ENCODE results near the gene ITGB3. TPM values are rescaled to one million over a fixed set of nuclear protein-coding genes. Genes with fewer than 3 reads are reported as not detected.

Gene ITGB3
- total RNA-seq, 1 experiment from 2014 or later: 0.48 TPM

GRCh38 chr17:47298712-47299111 lies 45.1 kb downstream of the ITGB3 start:
- ChIA-PET CTCF (no interaction called here), POLR2A (no interaction called here)
- BruUV-seq (replicated peaks): no TSS peak
- Mint-ChIP-seq H3K27ac (ENCODE audit: unreplicated experiment) (no peak overlapping the region), H3K27me3 (ENCODE audit: insufficient read depth, unreplicated experiment) (no peaks in the 10 kb centered on the region), H3K4me1 (ENCODE audit: low read depth, unreplicated experiment) (no peaks in the 10 kb centered on the region), H3K36me3 (ENCODE audit: insufficient read depth, unreplicated experiment) (no peaks in the 10 kb centered on the region), H3K9me3 (ENCODE audit: unreplicated experiment) (no peaks in the 10 kb centered on the region), H3K4me3 (ENCODE audit: unreplicated experiment) (no peak overlapping the region)
- DNase-seq: no peak
- intact Hi-C loops (cut with micrococcal nuclease; ENCODE audit: unreplicated experiment): no loop called here
- Histone ChIP-seq H3K4me1 (no peaks in the 10 kb centered on the region), H3K4me3 (ENCODE audit: low read depth, low read length) (no peak overlapping the region), H3K36me3 (ENCODE audit: control insufficient read depth, insufficient read depth, low read length) (no peaks in the 10 kb centered on the region), H3K9me3 (no peaks in the 10 kb centered on the region), H3K27me3 (replicated peaks; ENCODE audit: control insufficient read depth, insufficient read depth, low read length) (no peaks in the 10 kb centered on the region)
- TF ChIP-seq, protein P1, sequence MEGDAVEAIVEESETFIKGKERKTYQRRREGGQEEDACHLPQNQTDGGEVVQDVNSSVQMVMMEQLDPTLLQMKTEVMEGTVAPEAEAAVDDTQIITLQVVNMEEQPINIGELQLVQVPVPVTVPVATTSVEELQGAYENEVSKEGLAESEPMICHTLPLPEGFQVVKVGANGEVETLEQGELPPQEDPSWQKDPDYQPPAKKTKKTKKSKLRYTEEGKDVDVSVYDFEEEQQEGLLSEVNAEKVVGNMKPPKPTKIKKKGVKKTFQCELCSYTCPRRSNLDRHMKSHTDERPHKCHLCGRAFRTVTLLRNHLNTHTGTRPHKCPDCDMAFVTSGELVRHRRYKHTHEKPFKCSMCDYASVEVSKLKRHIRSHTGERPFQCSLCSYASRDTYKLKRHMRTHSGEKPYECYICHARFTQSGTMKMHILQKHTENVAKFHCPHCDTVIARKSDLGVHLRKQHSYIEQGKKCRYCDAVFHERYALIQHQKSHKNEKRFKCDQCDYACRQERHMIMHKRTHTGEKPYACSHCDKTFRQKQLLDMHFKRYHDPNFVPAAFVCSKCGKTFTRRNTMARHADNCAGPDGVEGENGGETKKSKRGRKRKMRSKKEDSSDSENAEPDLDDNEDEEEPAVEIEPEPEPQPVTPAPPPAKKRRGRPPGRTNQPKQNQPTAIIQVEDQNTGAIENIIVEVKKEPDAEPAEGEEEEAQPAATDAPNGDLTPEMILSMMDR (IDR thresholded peaks at IDR 0.05; ENCODE audit: insufficient read depth in 1 of 2, low read depth in 1 of 2, low read length in 1 of 2, severe bottlenecking in 1 of 2, unreplicated experiment in 1 of 2): no peak

DNA sequence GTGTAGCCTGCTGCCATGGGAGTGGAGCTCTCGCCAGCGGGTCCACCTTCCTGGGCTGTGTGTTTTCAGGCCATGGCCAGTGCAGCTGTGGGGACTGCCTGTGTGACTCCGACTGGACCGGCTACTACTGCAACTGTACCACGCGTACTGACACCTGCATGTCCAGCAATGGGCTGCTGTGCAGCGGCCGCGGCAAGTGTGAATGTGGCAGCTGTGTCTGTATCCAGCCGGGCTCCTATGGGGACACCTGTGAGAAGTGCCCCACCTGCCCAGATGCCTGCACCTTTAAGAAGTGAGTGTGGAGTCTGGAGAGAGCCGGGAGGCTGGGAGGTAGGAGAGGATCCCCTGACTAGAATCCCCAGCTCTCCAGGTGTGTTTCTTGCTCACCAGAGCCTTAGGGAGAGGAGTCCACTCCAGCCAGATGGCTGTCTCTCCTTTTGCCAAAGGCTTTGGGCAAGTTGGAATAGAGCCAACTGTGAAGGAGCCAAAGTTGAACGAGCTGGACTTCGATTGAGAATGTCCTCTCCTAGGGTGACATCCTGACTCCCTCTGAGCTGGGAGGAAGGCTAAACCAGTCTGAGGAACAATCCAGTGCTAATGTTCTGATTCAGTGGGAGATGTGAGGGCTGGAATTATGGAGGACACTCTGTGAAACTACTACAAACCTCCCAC lies 45.7 kb downstream of the ITGB3 start:
- H3K36me3 ChIP-seq (ENCODE audit: control insufficient read depth, insufficient read depth, low read length): no peaks in the 10 kb centered on the region
- TF ChIP-seq, protein P1 (IDR thresholded peaks at IDR 0.05; ENCODE audit: insufficient read depth in 1 of 2, low read depth in 1 of 2, low read length in 1 of 2, severe bottlenecking in 1 of 2, unreplicated experiment in 1 of 2): no peak
- no peaks in the 10 kb centered on the region for H3K9me3 Mint-ChIP-seq (ENCODE audit: unreplicated experiment)
- DNase-seq: no peak
- BruUV-seq (replicated peaks): no TSS peak
- H3K27me3 Mint-ChIP-seq (ENCODE audit: insufficient read depth, unreplicated experiment): no peaks in the 10 kb centered on the region
- H3K36me3 Mint-ChIP-seq (ENCODE audit: insufficient read depth, unreplicated experiment): no peaks in the 10 kb centered on the region
- no peaks in the 10 kb centered on the region for H3K27me3 ChIP-seq (replicated peaks; ENCODE audit: control insufficient read depth, insufficient read depth, low read length)
- no peak overlapping the region for H3K27ac Mint-ChIP-seq (ENCODE audit: unreplicated experiment)
- intact Hi-C loops (cut with micrococcal nuclease; ENCODE audit: unreplicated experiment): no loop called here
- ChIA-PET POLR2A (no interaction called here), CTCF (no interaction called here)
- H3K4me1 ChIP-seq: no peaks in the 10 kb centered on the region
- H3K4me3 ChIP-seq (ENCODE audit: low read depth, low read length): no peak overlapping the region
- H3K9me3 ChIP-seq: no peaks in the 10 kb centered on the region
- no peak overlapping the region for H3K4me3 Mint-ChIP-seq (ENCODE audit: unreplicated experiment)
- H3K4me1 Mint-ChIP-seq (ENCODE audit: low read depth, unreplicated experiment): no peaks in the 10 kb centered on the region

GRCh38 chr17:47300718-47301117 lies 47.1 kb downstream of the ITGB3 start:
- Mint-ChIP-seq H3K4me3 (ENCODE audit: unreplicated experiment) (no peak overlapping the region), H3K36me3 (ENCODE audit: insufficient read depth, unreplicated experiment) (no peaks in the 10 kb centered on the region), H3K27me3 (ENCODE audit: insufficient read depth, unreplicated experiment) (no peaks in the 10 kb centered on the region), H3K9me3 (ENCODE audit: unreplicated experiment) (no peaks in the 10 kb centered on the region), H3K4me1 (ENCODE audit: low read depth, unreplicated experiment) (peaks cover 7% of the 10 kb centered on the region), H3K27ac (ENCODE audit: unreplicated experiment) (no peak overlapping the region)
- Histone ChIP-seq H3K9me3 (no peaks in the 10 kb centered on the region), H3K4me1 (peaks cover 9% of the 10 kb centered on the region), H3K27me3 (replicated peaks; ENCODE audit: control insufficient read depth, insufficient read depth, low read length) (no peaks in the 10 kb centered on the region), H3K4me3 (ENCODE audit: low read depth, low read length) (no peak overlapping the region), H3K36me3 (ENCODE audit: control insufficient read depth, insufficient read depth, low read length) (no peaks in the 10 kb centered on the region)
- no peak for DNase-seq
- TF ChIP-seq, protein P1 (IDR thresholded peaks at IDR 0.05; ENCODE audit: insufficient read depth in 1 of 2, low read depth in 1 of 2, low read length in 1 of 2, severe bottlenecking in 1 of 2, unreplicated experiment in 1 of 2): no peak
- ChIA-PET CTCF (no interaction called here), POLR2A (no interaction called here)
- intact Hi-C loops (cut with micrococcal nuclease; ENCODE audit: unreplicated experiment): no loop called here
- BruUV-seq (replicated peaks): no TSS peak
